Tongue (tissue), 2 donors: ENCODE results near the gene BIN1. TPM values are rescaled to one million over a fixed set of nuclear protein-coding genes. Genes with fewer than 3 reads are reported as not detected.
A peak's percentile ranks its signal among the peaks of the same experiment; 100 is the strongest.

Source experiments
- DNase-seq: peaks from one replicate; pipeline ENCODE4 v3.0.0-alpha.2; 2015
- total RNA-seq: library from RNA; depleted of rRNA; stranded (reverse); fragments of >200 nt; gene quantifications from one replicate; pipeline ENCODE4 v1.2.3, GENCODE V29; 2014

Gene BIN1
- total RNA-seq, 1 donor from 2014 or later: 697 TPM

DNA sequence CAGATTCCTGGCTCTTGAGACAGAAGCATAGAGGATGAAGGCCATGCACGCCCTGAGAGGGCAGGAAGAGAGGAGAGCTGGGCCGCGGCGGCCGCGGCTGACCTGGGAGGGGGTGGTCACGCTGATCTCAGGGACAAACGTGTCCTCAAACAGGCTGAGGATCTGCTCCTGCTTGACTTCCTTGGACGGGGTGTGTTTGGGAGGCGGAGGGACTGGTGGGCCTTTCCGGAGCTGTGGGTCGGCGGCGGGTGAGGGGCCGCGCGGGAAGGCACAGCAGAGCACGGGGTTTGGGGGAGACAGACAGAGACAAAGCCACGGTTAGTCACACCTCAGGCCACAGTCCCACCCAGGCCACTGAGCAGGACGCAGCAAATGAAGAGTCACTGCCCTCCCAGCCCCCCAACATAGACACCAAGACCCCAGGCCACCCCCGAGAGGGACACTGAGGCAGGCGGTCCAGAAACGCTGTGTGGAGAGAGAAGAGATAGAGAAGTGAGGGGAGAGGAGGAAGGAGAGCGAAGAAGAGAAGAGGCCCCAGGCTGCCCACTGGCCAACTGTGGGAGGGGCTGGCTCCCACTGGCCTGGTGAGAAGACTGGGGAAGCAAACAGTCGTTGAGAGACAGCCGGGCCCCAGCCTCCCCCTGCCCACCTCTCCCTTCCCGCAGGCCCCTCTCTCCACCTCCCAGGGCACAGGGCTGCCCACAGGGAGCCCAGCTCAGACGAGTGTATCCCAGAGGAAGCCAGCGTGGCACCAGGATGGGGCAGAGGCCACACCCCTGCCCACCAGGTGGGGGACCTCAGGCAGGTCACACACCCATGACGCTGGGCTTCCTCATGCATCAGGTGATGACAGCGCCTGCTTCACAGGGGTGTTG lies 49.3 kb downstream of the BIN1 start:
- no peak for DNase-seq

DNA sequence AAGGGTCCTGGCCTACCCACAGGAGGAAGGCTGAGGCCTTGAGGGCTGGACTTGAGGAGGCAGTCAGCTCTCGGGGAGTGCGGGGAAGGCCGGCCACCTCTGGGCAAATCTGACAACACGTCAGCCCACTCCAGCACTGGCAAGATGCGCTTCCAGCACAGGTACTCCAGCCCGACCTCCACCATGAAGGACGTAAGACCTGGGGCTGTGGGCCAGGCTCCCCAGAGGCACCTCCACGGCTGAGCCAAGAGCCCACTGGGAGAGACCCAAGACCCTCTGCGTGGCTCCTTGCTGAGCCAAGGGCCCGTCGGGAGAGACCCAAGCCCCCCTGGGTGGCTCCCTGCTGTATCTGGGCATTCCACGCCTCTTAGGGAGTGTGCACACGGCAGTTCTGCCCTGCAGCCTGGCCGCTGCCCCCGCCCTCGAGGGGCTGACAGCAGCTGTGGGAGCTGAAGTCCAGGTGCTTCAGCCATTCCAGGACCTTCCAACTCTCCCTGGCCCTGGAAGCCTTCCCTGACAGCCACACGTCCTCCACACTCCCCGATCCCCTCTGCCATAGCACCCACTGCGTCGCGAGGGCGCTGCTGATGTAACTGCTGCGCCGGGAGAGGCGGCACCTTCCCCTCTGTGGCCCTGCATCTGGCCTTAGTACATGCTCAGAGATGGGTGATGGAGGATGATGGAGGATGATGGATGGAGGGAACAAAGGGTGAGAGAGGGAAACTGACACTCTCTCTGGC lies 50.2 kb downstream of the BIN1 start:
- DNase-seq: no peak

DNA sequence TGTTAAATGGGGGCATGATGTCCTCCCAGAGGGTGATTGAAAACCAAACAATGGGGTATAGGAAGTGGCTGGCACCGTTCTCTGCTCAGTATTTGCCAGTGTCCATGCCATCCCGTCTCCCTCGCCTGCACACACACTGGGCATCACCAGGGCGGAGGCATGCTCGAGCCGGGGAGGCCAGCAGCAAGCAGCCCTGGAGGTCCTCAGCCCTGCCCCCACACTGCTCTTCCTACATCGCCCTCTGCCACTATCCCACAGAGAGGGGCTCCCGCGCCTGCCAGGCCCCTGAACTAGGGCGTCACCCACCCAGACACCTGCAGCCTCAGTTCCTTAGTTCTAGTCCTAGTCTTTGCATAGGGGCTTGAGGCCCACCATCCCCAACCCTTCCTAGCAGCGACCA lies 50.9 kb downstream of the BIN1 start:
- no peak for DNase-seq

DNA sequence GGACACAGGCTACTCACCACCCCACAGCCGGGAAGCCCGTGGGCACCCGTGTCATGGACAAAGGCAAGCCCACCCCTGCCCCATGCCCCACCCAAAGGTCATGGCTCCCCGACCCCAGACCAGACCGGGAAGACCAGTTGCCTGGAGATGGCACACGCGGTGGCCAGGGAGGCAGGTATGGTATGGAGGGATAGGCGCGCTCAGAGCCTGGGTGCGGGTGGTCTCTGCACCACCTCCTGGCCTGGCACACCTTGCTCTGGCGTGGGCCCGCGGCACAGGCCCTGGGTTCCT lies 51.2 kb downstream of the BIN1 start:
- no peak for DNase-seq

DNA sequence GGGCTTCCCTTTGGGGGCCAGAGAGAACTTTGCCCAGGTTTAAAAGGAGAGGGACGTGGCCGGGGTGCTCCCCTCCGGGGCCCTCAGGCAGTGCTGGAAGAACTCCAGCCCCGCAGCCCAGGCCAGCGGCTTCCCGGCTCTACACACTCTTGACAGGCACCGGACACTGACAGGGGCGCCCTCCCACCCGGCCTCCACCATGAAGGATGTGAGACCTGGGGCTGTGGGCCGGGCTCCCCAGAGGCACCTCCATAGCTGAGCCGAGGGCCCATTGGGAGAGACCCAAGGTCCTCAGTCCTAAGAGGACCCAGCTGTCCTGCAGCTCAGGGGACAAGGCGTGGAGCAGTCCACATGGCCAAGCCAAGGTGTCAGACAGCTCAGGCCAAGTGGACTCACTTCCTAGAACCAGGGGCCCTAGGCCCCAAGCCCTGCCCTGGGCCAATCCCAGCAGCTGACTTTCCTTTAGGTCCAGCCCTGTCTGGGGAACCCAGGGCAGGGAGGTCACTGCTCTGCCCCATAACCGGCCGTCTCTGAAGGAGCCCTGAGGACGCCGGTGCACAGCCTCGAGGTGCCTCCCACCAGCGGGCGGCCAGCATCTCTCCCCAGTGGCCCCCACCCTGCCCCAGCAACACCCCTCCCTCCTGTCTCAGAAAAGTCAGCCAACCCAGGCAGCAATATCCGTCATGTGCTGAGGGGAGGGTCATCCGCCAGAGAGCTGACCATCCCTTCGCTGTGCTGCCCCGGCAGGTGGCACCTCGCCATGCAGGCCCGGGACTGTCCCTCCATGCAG lies 51.8 kb downstream of the BIN1 start:
- no peak for DNase-seq

DNA sequence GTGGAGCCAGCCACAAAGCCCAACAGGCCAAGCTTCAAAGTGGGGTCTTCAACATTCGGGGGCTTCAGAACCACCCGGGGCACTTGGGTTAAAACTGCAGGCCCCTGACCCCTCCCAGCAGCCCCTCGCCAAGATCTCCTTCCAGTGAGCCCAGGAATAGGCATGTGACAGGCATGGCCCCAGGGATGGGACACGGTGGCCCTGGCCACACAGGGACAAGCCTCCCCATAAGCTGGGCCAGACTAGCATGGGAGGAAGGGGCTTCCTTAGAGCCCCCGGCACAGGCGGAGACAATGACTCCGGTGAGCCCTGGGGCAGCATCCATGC lies 52.4 kb downstream of the BIN1 start:
- DNase-seq: no peak

DNA sequence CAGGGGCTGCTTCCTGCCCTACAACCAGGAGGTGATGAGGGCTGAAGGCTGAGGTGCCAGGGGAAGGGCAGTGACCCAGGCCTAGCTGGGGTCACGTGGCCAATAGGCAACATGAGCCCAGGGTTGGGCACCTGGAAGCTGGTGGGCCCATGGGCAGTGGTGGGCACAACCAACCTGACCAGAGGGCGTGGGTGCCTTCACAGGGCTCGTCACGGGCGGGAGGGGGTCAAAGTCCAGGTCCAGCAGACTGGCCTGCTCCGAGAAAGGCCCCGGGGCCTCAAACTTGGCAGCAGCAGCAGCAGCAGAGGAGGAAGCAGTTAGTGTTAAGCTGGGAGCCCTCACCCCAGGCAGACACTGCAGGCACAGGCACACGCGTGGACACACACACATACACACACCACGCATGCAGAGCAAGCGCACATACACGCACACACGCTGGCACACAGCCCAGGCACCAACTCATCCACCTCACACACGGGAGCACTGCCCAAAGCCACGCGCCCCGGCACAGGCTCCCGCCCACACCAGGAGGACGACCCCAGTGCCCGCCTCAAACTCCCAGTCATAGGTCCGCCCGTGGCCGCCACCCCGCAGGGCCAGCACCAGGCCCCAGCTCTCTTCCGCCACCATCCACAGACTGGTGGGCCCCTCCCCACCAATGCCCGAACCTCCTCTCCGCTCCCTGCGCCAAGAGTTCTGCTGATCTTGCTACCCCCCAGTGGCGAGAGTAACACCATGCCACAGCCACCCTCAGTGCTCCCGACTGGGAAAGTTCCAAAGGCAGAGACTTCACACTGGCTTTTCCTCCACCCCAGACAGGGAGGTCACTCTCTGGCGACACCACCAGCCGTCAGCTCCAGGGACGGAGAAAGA lies 53.0 kb downstream of the BIN1 start:
- DNase-seq: no peak

DNA sequence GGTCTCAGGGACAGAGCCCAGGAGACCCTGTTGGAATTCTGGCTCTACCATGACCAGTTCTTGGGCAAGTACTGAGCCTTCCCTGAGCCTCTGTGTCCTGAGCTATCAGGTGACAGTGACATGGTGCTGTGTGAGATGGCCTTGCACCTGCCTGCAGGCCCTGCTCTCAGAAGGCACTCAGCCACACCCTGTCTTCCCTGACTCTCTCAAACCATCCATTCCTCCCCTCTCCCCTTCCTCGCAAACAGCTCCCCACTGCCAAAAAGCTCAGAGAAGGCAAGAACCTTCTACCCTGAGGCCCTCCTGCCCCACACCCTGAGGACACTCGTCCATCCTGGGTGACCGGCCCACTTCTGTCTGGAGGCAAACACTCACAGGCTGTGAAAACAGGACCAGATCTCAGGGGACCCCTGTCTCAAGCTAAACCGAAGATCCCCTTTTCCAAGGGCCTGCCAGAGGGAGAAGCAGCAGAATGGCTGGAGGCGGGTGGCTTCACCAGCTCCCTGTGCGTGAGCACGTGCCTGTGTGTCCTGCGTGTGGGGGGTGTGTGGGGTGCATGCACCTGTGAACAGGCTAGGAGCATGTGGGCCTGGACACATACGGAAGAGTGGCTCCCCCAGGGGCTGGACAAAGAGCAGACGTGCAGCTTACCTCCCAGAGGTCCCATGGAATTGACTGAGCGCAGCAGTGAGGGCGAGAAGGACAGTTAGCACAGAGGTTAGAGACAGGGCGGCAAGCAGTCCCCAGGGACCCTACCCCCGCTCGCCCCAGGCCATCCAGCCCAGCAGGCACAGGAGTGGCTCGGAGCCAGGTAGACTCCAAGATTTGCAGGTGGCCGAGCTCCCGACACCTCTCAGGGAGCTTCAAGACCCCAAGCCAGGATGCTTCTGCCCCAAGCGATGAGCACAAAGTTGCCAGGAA lies 53.9 kb downstream of the BIN1 start:
- no peak for DNase-seq

DNA sequence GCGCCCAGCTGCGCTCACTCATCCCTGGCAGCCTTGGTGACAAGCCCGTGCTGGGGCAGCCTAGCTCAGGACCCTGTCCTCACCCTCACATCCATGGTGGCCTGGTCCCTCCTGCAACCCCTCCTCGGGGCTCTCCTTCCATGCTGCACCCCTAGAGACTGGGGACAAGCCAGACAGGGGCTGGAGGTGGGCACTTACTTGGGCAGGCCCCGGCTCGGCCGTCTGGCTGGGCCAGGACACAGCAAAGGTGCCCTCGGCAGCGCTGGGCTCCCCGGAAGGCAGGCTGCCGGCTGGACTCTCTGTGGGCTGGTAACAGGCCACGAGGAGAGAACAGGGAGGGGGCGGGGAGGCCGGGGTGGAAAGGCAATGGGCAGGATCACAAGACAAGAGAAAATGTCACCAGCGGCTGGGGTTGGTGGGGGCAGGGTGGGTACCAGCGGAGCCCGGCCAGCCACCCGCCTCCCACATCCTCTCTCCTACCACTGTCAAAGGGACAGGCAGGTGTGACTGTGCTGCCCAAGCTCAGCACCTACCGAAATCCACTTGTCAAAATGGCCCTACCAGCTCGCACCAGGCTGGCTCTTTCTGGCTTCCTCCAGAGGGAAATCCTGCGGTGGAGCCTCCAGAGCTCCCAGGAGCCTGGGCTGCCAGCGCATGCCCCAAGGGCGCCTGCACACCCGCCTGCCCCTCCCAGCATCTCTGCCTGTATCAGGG lies 54.7 kb downstream of the BIN1 start:
- no peak for DNase-seq

DNA sequence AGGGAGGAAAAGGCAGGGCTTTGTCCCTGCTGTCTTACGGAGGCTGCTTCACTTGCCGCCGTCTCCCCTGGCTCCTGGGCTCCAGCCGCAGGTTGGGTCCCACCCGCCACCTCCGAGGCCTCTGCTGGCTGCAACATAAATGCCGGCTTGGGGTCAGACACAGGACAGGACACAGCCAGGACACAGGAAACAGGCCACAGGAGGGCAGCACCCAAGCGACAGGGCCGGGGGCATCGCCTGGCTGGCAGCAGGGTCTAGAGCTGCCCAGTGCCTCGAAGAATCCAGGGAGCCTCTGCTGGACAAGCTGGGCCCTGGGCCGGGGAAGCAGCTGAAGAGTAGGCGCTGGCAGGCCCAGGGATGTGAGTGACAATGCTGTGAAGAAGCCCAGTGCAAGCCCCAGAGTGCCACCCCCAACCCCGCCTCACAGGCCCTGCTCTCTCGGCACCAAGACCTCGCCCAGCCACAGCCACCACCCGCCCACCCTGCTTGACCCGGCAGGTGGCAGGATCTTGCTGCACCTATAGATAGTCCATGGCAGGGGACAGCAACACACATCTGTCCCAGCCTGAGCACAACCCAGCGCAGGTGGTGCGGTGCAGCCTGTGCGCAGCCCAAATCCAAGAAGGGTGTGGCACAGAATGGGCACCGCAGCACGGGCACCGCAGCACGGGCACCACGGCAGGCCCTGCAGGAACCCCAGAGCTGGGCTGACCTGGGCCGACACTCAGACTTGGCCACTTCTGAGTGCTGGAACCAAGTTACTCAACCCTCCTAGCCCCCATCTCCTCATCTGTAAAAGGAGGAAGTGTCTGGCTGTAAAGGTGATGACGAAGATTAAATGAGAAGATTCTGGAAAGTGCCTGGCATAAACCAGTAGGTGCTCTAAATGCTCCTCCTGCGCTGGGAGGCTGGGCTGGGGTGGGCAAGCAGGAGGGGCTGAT lies 55.6 kb downstream of the BIN1 start:
- no peak for DNase-seq

DNA sequence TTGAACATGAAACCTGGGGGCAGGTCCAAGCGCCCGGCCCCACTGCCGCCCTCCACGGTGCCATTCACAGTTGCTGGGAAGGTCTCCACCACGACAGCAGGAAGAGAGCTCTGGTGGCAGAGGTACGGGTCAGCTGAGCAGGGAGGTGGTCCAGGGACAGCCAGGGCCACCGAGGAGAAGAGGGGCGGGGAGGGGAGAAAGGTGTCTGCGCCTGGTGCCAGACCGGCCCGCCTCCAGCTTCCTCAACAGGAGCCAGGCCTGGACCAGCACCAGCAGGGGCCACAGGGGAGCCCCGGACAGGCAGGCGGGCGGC lies 56.2 kb downstream of the BIN1 start:
- DNase-seq: no peak

DNA sequence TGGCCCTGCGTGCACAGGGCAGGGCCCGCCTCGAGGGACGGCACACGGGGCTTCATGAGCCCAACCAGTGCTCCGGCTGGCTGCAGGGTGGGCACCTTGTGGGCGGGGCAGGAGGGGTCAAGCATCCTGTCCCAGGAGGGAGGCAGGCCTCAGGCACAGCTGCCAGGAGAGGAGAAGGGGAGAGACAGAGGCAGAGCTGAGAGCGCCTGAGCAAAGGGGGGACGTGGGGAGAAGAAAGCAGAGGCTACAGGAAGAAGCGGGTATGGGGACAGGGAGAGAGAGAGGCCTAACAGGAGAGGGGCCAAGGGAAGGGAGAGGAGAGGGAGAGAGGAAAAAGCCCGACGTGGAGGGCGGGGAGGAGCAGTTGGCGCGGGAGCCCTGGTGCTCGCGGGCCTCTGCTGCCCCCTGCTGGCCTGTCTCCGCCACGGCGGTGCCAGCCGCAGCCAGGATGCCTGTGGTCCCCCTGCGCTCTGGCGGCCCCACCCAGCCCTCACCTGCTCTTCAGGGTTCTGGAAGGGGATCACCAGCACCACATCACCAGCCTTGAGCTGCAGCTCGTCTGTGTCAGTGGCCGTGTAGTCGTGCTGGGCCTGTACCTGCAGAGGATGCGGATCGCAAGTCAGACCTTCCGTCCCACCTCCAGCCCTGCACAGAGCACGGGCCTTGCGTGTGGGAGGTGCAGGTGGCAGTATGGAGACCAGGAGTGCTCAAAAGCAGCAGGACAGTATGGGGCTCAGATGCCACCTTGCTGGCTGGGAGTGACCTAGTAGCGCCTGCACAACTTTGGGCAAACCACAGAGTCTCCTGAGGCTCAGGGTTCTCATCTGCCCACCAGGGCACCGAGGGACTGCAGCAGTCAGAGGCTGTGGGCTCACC lies 56.8 kb downstream of the BIN1 start:
- peak; percentile 90 for DNase-seq

DNA sequence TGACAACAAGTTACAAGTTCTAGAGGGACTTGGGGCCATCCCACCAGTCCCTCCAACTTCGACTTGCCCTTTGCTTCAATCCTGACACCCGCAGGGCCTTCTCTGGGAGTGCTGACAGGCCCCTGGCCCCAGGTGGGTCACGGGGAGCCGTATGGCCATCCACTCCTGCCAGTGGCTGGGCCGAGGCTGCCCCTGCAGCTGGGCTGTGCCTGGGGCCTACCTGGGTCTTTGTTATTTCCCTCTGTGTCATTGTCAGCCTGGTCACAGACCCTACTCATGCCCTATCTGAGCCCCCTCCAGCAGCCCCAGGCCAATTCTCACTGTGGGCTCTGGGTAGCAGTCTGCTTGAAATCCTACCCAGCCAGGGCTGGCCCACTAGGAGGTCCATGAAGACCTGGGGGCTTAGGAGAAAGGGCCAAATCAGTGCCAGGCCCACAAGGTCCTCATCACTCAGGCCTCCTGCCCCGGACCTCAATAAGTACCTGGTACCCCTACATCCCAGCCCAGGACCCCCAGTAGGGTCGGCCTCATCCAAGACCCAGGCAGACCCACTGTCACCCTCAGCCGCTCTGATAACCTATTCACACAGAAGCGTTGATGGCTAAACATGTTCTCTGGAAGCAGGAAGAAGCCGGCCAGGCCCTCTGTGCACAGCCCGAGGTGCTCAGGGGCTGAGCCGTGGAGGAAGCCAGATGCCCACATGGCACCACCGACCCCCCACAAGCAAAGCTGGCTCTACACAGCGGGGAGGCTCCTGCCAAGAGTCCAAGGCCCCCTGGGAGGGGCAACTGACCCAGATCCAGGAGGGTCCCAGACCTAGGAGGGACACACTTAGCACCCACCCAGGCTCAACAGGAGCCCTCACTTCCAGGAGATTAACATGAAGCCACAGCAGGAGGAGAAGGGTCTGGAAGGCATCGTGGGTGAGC lies 57.7 kb downstream of the BIN1 start:
- DNase-seq: no peak

DNA sequence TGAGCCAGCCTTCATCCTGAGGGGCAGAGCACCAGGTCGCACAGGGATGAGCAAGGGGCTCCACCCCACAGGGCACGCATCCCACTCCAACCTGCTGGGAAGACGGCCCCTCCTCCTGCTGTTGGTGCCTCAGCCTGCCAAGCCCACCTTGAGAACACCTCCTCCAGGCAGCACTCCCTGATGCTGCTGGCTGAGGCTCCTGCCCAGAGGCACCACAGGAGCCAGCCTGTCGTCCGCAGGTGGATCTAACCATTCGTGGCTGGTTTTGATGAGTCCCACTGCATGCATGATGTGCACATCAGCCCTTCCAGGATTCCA lies 58.4 kb downstream of the BIN1 start:
- DNase-seq: no peak

DNA sequence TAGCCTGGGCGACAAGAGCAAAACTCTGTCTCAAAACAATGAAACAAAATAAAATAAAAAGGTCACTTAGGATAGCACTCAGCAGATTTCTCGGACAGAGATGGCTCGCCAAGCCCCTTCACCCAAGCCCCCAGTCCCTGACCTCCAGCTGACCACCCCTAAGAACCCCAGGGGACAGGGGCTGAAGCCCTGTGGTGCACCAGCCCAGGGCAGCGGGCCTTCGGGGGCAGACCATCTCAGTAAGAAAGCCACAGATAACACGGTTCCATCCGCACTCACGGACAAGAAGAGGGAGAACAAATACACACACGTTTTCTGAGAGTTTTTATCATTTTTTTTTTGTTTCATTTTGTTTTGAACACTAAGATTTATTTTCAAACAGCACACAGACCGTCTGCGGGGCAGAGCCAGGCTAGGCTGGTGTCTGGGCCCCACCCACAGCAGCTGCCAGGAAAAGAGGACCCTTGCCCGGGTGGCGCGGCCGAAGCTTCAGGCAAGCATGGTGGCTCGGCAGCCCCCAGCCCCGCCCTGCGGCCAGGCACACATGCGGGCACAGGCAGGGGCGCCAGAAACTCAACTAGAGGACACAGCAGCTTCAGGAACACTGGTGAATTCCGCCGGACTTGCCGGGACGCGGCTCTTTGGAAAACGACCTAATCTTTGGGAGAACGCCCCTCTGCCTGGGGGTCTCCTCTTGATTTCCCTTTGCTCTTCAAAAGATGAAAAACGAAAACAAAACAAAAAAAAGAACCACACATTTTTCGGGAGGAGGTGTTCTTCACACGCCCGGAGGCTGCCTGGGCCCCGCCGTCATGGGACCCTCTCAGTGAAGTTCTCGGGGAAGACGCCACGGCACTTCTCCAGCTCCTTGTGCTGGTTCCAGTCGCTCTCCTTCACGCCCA lies 59.0 kb downstream of the BIN1 start:
- no peak for DNase-seq

DNA sequence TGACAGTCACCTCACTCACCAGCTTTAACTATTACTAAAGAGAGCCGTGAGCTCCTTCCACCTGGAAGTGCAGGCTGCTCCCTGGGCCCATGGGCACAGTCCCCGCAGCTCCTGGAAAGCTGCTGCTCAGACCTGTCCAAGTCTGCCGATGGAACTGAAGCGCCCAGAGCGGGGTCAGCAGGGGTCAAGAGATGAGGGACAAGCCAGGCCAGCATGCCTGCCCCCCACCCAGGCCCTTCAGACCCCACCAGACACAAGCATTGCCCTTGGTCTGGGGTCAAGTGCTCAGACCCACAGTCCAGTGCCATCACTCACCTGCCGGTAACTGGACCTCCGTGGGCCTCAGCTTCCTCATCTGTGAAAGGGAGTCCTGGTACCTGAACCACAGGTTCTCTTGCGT lies 59.9 kb downstream of the BIN1 start:
- no peak for DNase-seq
